Activated CD4-positive, alpha-beta T cell treated with anti-CD3 and anti-CD28 coated beads, Interleukin-2, Interleukin-4, amounts not matched to agents 100 ng/mL and 50 ng/mL, durations not matched to agents 16 hours and 8 hours (primary cell): ENCODE results near the gene PARD3B.
A peak's percentile ranks its signal among the peaks of the same experiment; 100 is the strongest.

Experiments used
- DNase-seq: peaks from one replicate; pipeline ENCODE4 v3.0.0-alpha.2; 2020; ENCODE audit warnings: low spot score

PARD3B gene

DNA sequence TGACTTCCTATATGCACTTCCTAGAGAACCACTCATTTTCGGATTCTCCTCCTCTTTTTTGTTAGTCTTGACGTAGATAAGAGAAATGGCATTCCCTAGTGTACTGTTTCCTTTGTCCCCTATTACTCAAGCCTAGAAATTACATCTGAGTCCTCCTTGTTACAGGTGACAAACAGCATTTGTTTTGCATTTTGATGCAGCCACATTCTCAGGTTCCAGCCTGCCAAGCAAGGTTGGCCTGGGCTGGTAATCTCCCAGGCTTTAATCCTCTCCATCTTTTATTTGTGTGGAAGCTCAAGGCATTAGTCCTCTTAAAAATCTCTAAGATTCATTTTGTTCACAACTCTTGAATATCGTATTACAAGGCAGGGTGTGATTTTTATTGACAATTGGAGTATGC is 819.0 kb downstream of the PARD3B start:
- DNase-seq, result no peak

DNA sequence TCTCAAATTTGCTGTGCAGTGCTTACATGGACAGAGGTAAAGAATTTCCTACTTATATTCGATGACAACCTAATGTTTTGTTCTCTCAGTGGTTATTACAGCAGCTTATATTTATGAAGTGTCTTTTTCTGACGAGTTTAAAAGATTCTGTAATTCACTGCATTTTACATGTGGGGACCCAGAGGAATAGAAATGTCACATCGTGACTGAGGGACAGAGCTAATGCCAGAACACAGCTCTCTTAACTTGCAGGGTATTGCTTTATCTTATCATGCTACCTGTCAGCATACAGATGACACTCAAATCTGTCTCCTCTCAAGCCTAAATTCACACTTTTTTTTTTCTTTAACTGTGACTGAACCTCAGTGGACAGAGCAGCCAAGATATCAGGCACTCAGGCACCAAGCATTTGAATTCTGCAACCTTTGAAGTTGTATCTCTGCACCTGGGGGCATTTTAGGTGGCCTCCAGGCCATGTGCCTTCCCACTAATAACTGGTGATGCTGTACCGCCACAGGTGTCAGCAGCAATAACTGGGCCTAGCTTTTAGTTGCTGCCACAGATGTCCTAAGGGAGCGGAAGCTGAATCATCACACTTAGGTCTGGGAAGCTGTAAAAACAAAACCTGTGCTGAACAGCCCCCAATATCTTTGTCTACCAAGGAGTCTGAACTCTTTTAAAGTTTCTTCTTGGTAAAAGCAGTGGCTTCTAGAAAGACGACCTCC is 821.2 kb downstream of the PARD3B start:
- DNase-seq, result no peak

DNA sequence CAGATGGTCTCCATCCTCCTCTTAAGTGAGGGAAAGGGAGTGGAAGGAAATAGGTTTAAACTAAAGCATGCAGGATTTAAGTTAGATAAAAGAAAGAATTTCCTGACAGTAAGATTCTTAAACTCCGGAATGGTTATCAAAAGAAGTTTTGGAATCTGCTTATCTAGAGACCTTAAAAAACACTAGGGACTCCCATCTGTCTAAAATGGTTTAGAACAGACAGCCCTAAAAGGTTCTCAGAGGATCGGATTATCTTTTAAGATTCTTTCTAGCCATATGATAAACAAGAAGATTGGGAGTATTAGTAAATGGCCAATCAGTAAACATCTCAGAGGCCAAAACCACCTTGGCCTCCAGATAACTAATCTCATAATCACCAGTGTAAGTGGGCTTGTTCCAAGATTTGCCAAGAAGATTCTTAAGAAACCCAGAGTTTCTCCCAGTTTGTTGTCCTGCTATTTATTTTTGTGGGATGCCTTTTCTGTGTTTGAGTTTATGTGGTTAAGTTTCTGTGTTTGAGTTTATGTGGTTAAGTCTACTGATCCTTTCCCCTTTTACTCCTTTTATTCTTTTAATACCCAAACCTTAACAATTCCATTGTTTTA is 822.2 kb downstream of the PARD3B start:
- DNase-seq, result no peak

DNA sequence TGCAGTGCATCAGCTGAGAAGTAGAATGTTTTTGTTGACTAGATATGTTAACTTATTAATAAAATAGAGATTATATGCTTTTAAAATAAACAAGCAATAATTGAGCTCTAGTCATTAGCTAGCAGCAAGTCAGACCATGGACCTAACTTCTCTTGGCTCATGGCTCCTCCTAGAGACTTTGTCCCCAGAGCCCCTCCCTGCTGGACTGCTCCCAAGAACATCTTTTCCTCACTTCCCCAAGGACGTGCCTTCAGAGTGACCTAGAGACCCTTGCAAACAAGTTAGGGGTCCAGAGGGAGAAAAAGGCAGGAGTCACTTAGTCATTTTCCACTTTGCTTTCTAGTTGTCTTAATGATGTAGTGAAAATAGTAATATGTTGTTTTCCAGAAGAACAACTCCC is 824.5 kb downstream of the PARD3B start:
- DNase-seq, result no peak

DNA sequence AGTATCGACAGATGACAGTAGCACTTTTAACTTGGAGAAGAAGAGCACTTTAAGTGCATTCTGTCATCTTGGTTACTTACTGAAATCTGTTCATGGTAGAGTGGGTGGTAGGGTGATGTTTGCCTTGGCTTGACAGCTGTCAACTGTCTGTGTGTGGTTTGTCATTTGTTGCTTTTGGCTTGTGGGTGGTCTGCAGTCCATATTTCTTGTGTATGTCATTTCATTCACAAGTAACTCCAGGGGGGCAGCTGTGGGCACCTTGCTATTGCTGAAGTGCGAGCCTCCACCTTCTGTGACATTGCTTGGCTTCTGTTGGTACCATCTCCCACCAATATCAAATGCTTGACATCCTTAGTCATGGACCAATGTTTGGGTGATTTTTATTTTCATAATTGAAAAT is 825.5 kb downstream of the PARD3B start:
- DNase-seq, result no peak

DNA sequence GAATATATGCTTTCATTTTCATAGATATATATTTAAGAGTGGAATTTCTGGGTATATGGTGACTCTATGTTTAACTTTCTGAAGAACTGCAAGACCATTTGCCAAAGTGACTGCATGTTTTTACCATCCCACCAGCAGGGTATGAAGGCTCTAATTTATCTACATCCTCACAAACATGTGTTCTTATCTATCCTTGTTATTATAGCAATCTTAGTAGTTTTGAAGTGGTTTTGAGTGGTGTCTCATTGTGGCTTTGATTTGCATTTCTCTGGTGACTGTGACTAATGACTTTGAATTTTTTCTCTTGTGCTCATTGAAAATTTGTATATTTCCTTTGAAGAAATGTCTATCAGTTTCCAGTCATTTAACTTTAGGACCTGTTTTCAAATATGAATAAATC is 826.9 kb downstream of the PARD3B start:
- peak; percentile 3 for DNase-seq

DNA sequence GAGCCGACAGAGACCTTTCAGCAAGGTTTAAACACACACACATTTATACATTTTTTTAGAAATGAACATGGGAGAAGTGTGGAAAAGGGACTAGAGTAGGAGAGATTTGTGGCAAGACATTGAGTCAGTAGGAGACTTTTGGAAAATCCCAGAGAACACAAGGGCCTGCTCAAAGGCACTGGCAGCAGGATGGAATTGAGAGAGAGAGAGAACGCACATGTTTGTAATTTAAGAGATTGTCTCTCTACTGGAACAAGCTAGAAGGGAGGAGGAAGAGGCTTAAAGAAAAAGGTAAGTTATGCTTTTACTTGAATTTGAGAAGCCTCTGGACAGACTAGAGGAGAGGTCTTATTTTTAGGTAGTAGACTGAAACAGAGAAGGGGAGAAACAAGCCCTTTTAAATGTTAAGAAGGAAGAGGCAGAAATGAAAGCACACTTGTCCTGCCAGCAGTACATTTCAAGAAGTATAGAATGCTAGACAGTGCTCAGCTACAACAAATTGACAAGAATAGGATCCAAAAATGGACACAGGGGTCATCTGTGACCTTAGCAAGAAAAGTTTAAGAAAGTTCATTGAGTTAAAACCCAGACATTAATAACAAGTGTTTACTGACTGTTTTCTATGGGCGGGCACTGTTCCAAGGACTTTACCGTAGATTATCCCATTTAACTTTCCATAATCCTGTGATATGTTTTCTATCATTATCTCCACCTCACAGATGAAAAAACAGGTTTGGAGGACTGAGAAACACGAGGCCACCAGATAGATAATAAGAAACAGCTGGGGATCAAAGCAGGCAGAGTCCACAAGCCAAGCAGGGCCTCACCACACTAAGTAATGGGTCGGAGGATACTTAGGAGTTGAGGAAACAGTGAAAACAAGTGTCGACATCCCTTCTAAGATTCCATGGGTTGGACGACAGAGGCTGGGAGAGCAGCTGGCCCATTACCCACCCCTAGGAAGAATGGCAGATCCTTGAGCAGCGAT is 830.5 kb downstream of the PARD3B start:
- no peak for DNase-seq

DNA sequence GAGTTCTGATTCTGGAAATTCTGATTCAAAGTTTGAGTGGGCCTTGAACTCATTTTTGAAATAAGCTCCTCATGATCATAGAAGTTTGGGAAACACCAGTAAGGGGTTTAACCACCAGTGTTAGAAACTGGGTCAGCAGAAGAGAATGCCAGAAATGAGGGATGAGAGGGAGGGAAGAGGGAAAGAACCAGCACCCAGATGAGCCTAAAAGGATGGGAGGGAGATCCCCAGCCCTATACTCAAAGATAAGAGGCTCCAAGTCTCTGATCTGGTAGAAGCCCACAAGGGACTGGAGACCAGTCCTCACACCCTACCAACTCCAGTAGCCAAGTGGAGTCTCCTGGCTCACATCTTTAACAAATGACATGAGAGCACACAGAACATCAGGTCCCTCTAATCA is 832.0 kb downstream of the PARD3B start:
- DNase-seq, result no peak

DNA sequence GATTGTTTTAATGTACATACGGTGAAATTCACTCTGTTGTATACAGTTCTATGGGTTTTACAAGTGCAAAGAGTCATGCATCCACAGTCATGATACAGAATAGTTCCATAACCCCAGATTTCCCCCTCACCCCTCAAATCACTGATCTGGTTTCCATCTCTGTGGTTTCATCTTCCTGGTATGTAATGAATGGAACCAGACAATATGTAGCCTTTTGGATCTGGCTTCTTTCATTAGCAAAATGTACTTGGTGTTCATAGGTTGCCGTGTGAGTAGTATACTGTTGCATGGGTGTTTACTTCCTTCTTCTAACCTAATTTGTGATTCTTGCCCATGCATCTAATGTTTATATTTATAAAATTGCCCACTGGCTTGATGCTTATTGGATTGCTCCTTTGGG is 838.3 kb downstream of the PARD3B start:
- no peak for DNase-seq

DNA sequence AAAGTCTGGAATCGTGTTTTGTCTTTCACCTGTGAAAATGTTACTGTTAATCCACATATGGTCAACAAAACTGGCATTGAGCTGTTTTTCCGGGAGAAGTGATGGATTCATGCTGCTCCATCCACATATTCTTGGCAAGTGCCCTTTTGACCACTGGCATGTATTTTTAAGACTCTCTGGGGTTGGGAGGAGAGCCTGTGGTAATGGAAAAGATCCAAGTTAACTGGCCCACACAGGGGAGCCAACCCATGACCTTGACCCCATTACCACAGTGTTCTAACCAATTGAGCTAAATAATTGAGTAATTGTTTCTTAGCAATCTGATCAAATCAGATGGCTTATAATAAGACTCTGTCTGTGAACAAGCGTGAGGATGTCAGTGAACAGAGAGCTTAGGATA is 840.8 kb downstream of the PARD3B start:
- no peak for DNase-seq

DNA sequence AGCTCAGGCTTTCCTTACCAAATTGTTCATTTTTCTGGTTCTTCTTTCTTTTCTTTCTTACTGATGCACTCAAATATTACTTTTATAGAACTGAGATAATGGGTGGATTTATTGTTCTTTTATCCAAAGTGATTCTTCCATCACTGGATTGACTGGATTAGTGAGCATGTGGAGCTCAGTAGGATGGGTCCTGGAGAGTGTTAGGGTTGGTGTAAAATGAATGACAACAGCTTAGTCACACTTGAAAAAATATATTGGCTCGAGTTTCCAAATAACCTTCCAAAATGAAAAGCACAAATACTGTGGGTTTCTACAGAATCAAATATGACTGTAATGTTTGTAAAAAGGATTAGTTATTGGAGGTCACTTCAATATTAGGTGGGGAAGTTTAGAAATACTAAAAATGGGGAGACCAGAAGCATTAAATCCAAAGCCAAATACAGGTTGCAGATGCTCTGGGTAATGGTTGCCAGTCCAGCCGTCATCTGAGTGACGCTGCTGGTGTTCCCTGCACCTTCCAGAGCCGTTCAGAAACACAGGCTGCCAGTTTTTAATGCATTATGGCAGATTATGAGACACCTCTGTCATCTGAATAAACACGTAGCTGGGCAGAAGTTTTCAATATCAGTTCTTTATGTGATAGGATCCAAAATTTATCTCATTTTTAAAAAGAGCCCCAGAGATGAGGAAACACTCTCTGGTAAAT is 842.2 kb downstream of the PARD3B start:
- DNase-seq, result no peak

DNA sequence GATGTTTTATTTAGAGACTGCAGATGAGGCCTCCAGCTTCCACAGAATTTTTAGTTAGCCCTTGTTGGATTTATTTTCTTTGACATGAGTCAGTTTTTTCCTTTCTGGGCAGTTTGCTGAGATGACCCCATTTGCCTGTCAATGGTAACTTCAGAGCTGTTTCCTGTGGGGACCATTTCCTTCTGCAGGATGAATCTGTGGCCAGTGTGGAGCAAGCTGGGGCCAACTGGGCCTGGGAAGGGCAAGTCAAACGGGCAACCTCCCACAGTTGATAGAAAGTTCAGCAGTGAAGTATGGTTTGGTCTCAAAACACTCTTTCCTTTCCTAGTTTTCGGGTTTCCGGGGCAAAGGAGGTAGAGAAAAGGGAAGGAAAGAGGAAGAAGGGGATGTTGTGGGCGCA is 845.6 kb downstream of the PARD3B start:
- no peak for DNase-seq

DNA sequence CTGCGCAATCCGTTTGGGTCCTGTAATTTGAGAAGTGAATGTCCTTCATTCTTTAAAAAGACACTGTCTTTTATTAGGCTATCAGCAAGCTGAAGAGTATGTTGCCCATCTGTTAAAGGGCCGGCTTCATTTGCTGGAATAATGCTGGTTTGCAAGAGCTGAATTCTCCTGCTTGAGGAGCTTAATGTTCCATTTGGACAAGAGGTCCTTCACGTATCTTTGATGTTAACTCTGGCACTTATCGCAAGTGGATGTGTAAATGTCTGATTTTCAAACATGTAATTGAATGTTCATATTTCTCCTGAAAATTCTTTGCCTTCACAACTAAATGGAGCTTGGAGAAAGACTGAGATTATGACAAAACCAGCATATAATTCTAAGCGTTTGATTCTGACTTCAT is 856.2 kb downstream of the PARD3B start:
- no peak for DNase-seq

DNA sequence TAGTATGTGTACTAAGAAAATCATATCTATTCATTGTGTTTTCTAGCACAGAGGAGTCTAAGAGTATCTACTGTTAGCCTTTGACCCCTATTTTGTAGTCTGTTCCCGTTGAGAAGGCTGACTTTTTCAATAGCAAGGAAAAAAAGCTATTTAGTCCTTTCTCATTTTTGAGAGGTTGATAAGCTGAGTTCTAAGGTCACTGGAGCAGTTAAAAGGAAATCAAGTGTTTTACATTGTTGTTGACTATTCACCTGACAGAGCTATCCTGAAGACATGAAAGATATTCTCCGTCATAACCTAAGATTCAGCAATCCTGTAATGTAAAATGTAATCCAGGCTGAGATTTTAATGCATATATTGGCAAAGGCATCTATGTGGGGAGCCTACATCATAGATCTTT is 856.7 kb downstream of the PARD3B start:
- no peak for DNase-seq

DNA sequence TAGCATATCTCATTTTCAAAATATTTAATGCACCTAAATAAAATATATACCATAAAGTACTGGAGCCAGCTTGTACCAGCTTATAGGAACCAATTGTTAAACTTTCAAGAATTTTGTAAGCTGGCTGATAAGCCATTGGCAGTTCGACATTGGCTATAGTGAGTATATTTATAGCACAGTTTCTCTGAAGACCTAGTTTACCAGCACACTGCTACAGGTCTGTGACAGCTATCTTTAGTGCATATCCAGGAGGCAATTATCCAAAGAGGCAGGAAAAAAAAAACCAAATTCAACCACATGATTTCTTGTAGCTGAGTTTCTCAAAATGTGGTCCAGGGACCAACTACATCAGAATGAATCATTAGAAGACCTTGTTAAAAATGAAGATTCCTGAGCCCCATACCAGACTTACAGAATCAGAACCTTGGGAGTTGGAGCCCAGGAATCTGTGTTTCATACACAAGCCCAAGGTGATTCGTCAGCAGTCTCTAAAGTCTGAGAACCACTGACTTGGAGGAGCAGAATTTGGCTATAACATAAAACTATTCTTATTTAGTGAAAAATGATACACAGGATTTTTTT is 858.1 kb downstream of the PARD3B start:
- DNase-seq, result no peak

DNA sequence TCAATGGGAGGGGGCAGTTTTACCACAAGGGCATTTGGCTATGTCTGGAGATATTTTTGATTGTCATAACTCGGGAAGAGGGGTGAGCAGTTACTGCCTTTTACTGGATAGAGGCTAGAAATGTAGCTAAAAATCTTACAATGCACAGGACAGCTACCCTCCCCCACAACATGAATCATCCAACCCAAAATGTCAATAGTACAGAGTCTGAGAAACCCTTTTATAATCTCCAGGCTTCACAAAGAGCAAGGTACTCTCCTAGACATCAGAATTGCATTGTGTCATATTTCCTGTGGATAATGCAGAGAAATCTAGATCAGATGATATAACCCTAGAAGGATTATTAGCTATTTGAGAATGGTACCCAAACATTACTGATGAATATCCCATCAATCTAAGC is 859.9 kb downstream of the PARD3B start:
- no peak for DNase-seq

DNA sequence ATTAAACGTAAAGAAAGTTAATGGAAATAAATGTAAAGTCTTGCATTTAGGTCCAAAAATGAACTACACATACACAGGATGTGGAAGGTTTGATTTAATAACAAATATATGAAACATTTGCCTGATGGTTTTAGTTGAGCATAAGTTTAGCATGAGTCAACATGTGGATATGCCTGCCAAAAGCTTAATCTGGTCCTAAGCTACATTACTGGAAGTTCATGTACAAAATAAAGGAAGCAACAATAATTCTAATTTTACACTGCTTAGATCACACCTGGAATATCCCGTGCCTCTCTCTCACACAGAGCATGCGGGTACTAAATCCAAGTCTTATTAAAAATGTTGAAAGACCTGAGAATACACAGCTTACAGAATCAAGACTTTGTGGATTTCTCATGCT is 860.5 kb downstream of the PARD3B start:
- no peak for DNase-seq

DNA sequence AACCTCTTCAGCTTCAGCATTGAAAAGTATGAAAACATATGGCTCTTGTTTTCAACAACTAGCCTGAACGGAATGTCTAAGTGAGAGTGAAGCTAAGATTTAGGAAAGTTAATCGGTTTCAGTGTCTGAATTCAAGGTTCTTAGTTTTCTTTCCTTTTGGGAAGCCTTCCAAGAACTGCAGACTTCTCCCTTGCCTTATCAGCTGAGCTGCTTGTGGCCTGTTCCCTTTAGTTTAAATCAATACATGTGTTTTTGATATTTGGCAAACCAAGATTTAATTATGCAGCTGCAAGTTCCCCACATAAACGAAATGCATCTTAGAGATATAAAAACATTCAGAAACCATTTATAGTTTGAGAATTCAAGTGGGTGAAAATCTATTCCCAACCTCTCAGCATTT is 862.7 kb downstream of the PARD3B start:
- no peak for DNase-seq

DNA sequence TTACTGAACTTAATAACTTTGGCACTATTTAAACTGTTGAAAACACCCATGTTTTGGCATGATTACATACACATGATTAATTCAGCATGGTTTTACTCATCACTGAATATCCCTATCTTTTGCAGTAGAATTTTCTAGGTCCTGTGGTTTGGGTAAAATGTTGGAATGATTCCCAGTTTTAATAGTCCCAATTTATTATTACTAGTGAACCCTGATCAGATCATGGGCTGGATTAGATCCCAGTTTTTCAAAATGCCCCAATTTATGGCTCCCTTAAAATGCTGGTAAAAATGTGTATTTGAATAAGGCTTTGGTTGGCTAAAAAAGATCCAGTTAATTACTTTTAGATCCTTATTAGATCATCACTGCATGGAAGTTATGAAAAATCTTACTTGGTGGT is 863.4 kb downstream of the PARD3B start:
- DNase-seq, result no peak

DNA sequence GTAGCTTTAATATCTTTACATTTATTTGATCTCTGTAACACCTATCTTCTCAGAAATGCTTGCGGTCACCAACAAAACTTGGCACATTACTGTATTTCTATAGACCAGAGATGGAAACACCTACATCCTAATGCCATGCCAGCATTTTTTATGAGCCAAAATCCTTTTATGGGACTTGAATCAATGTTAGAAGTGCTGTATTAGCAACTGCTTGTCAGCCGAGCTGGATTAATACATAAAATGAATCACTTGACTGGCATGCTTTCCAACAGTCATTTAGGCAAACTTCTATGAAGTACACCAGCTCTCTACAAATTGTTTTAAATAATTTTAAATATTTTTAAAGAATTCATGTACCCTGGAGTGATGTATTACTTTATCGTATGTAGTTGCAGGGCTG is 864.1 kb downstream of the PARD3B start:
- no peak for DNase-seq

DNA sequence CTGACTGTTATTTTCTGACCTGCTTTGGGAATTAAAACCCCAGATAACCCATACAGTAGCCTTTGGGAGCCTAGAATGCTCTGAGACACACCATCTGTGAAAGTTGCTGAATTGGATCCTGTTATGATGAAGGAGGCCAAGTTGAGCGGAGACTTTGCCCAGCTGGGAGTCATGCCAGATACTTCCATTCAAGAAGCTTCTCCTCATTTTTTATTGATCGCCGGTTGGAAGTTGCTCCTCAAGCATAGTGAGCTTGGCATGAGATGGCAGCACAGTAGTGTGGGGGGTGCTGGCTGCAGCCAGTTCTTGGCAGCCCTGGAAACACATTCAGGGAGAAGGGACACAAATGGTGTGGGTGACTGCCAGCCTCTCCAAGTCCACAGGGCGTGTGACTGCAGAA is 866.3 kb downstream of the PARD3B start:
- DNase-seq, result no peak

DNA sequence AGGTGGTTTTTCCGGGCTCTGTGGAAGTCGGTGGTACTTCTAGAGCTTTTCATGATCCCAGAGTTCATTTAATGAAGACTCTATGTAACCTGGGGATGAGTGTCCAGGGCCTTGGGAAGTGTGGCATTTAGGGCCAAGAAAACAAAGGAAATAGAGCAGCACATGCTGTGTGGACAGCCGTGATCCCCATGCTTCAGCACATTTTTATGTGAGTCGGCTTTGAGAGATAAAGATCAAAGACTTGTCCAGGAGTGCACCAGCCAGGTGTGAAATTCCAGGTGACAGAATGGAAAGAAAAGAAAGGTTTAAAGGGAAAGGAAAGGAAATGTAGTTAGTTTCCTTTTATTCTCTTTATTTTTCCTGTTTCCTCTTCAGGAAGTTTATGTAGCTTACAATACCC is 879.1 kb downstream of the PARD3B start:
- no peak for DNase-seq
